Coronary artery (tissue), 2 donors: Measurements from ENCODE around the gene EOLA1.

Source experiments
- DNase-seq: peaks from one replicate; pipeline ENCODE4 v3.0.0-alpha.2; 2017; ENCODE audit warnings: low spot score
- H3K27ac ChIP-seq, 2 donors: fragments of 200-600 bp; sonication (generic); one replicate each; pipeline ENCODE4 v1.5.1; 2016 to 2019
- H3K4me3 ChIP-seq: fragments of 200-600 bp; sonication (generic); 2 replicates; pipeline ENCODE4 v1.5.1; 2016; ENCODE audit warnings: mild to moderate bottlenecking, moderate library complexity
- CTCF ChIP-seq: fragments of 200-600 bp; sonication (generic); IDR thresholded peaks from one replicate; pipeline ENCODE4 v1.5.1; 2019; ENCODE audit warnings: antibody characterized with exemption

The EOLA1 gene

GRCh38 chrX:149506349-149506748 is 34.5 kb upstream of the EOLA1 start:
- H3K4me3 ChIP-seq, result no peak overlapping the region
- no peak for TF ChIP-seq CTCF
- no peak overlapping the region for H3K27ac ChIP-seq
- no peak for DNase-seq

GRCh38 chrX:149508467-149508866 is 32.3 kb upstream of the EOLA1 start:
- Histone ChIP-seq H3K27ac (no peak overlapping the region), H3K4me3 (no peak overlapping the region)
- DNase-seq, result no peak
- no peak for TF ChIP-seq CTCF

DNA sequence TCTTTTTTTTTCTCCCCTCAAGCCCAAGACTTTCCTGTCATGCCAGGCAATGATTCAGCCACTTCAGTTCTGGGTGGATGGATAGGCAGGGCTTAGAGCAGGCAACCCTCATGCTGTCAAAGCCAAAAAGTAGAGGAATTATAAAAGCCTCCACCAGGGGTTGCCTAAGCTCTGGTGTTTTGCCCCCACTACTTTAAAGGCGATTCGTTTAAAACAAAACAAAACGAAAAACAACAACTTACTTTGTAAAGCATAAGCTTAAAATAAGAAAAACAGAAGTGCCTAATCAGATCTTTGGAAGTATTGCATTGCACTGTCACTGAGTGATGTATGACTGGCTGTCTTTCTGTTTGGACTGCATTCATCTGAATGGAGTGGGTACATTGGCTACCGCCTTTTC is 30.4 kb upstream of the EOLA1 start:
- Histone ChIP-seq H3K4me3 (no peak overlapping the region), H3K27ac (no peak overlapping the region)
- no peak for DNase-seq
- no peak for TF ChIP-seq CTCF

GRCh38 chrX:149511081-149511480 is 29.7 kb upstream of the EOLA1 start:
- Histone ChIP-seq H3K27ac (no peak overlapping the region), H3K4me3 (no peak overlapping the region)
- no peak for DNase-seq
- TF ChIP-seq CTCF, result no peak

DNA sequence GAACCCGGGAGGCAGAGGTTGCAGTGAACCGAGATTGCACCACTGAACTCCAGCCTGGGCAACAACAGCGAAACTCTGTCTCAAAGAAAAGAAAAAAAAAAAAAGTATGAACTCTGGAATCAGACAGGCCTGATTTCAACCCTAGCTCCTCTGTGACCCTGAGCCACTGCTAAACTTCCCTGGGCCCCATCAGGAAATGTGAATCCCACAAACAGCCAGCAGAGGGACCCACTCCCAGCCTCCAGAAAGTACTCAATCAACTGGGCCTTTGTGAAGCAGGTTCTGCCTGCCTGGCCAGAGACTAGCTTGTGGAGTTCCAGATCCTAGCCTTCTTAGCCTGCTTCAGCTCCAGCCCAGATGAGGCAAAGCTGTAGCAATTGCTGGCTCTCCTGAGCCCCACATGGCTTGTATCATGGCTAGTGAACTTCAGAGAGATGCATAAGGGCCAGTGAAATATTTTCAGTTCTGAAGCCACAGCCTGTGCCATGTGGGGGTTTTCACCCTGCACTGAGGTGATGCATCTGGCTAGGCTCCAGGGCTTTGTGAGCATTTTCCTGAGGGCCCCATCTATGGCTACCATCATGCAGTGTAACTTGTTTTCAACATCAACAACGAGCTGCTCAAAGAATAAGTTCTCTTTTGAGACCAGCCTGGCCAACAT is 28.5 kb upstream of the EOLA1 start:
- no peak overlapping the region for H3K4me3 ChIP-seq
- no peak overlapping the region for H3K27ac ChIP-seq
- no peak for DNase-seq
- peak; percentile 12 for TF ChIP-seq CTCF

DNA sequence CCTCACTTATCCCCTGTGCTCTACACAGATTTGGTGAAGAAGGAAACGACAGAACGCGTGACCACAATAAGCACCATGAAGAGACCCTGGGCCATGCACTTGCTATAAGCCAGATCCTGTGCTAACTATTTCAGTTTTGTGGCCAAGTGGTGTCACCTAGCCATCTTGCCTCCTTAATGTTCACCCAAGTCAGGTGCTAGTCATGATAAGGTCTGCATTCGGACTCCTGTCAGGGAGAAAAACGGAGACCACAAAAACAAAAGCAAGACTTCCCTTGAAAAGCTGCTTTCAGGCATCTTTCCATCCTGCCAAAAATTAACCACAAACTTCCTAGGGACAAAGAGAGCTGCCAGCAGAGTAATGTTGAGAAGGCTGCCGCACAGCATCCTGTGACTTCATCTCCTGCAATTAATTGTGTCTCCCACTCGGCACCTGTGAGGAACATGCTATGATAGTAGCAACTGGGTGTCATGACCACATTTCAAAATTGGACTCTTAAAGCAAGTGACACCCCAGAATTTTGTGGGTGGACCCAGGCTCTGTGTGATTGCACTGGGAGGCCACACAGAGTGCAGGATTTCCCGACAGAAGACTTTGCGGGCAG is 26.9 kb upstream of the EOLA1 start:
- no peak overlapping the region for H3K27ac ChIP-seq
- no peak for TF ChIP-seq CTCF
- H3K4me3 ChIP-seq, result no peak overlapping the region
- no peak for DNase-seq

- Histone ChIP-seq H3K27ac (no peak overlapping the region), H3K4me3 (no peak overlapping the region)
- no peak for TF ChIP-seq CTCF
- no peak for DNase-seq
Observed at GRCh38 chrX:149515954-149516602, 24.7 kb upstream of the EOLA1 start.
